Measurements from ENCODE around the gene ADGRD1. TPM values are rescaled to one million over a fixed set of nuclear protein-coding genes. Genes with fewer than 3 reads are reported as not detected.

ADGRD1 gene
- total RNA-seq, 1 donor from 2014 or later, result 46.9 TPM

DNA sequence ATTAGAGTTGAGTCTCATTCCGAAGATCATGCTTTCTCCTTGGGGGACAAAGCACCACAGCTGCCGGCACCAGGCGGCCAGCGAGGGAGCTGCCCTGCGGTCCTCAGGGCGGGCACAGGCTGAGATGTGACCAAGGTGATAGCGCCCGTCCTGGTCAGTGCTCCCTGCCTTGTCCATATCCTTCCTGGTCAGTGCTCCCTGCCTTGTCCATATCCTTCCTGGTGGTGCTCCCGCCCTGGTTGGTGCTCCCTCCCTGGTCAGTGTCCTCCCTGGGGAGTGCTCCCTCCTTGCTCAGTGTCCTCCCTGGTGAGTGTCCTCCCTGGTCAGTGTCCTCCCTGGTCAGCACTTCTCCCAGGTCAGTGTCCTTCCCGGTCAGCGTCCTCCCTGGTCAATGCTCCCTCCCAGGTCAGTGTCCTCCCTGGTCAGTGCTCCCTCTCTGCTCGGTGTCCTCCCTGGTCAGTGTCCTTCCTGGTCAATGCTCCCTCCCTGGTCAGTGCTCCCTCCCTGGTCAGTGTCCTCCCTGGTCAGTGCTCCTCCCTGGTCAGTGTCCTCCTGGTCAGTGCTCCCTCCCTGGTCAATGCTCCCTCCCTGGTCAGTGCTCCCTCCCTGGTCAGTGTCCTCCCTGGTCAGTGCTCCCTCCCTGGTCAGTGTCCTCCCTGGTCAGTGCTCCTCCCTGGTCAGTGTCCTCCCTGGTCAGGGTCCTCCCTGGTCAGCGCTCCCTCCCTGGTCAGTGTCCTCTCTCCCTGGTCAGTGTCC is 92.2 kb downstream of the ADGRD1 start:
- TF ChIP-seq CTCF (IDR thresholded peaks at IDR 0.05), result no peak
- H3K4me3 ChIP-seq, result no peak overlapping the region
- no peaks in the 10 kb centered on the region for H3K4me1 ChIP-seq
- H3K27ac ChIP-seq, result no peak overlapping the region
- intact Hi-C loops (cut with DNase I), result no loop called here
- H3K36me3 ChIP-seq, result no peaks in the 10 kb centered on the region
- H3K9me3 ChIP-seq, result no peaks in the 10 kb centered on the region
- no peaks in the 10 kb centered on the region for H3K27me3 ChIP-seq
- DNase-seq (ENCODE audit: low spot score in 2 of 2), result no peak

DNA sequence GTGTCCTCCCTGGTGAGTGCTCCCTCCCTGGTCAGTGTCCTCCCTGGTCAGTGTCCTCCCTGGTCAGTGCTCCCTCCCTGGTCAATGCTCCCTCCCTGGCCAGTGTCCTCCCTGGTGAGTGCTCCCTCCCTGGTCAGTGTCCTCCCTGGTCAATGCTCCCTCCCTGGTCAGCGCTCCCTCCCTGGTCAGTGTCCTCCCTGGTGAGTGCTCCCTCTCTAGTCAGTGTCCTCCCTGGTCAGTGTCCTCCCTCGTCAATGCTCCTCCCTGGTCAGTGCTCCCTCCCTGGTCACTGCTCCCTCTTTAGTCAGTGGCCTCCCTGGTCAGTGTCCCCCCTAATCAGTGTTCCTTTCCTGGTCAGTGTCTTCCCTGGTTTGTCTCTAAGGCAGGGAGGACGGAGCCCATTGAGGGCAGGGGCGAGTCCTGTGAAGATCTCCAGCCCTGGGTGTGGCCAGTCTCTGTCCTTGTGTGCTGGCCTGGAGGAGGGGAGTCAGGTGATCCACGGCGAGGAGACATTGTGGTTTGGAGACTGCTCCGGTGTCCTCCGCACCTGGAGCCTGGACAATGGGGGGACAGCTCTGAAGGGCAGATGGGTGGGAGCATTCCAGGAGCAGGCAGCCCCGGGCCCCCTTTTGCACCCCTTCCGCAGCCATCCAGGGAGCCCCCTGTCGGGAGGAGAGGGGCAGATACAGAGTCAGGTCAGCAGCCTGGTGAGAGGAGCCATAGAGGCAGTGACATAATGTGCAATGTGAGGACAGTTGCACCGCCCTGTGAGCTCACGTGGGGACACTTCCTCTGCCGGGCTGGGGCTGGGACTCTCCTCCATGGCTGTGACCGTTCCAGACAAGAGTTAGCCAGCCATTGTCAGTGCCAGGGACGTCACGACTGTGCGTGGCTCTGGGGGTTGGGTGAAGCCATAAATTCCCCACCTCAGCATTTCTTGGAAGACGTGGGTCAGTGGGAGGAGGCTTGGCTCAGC is 93.4 kb downstream of the ADGRD1 start:
- Histone ChIP-seq H3K4me3 (no peak overlapping the region), H3K27ac (no peak overlapping the region), H3K4me1 (no peaks in the 10 kb centered on the region), H3K27me3 (no peaks in the 10 kb centered on the region), H3K36me3 (no peaks in the 10 kb centered on the region), H3K9me3 (no peaks in the 10 kb centered on the region)
- no peak for TF ChIP-seq CTCF (IDR thresholded peaks at IDR 0.05)
- intact Hi-C loops (cut with DNase I), result no loop called here
- DNase-seq (ENCODE audit: low spot score in 2 of 2), result no peak

DNA sequence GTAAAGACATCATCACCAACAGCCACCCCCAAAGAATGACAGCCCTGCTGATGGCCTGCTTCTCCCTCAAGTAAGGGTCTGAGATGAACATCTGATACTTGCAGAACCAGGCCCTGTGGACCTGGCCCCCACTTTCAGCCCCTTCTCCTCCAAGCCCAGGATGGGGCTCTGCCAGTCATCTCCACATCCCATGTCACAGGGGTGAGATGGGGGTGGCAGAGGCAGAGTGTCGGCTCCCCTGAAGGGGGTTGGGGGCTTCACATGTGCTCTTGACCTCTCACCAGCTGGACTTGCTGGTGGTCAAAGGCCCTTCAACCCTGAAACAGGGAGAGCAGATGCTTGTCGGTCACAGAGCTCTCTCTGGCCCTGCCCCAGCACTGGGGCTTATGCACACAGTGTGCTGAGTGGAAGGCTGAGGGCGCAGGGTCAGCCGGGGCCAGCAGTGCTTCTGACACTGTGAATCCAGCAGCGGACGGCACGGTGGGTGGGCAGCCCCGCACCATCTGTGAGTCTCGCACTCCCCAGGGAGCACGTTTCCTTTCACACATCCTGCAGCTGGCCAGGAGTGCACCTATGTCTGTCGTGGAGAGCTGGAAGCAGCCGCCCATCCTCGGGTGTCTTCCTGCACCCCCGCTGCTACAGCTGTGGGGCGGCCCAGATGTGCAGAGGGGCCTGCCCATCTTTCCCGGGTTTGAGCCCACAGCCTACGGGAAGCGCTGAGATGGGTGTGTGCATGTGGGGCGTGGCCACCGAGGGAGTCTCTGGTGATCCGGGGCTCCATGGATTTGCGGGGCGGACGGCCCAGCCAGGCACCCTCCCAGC is 94.3 kb downstream of the ADGRD1 start:
- intact Hi-C loops (cut with DNase I), result no loop called here
- no peak overlapping the region for H3K4me3 ChIP-seq
- no peaks in the 10 kb centered on the region for H3K9me3 ChIP-seq
- TF ChIP-seq CTCF (IDR thresholded peaks at IDR 0.05), result no peak
- H3K36me3 ChIP-seq, result no peaks in the 10 kb centered on the region
- no peak for DNase-seq (ENCODE audit: low spot score in 2 of 2)
- no peak overlapping the region for H3K27ac ChIP-seq
- no peaks in the 10 kb centered on the region for H3K4me1 ChIP-seq
- no peaks in the 10 kb centered on the region for H3K27me3 ChIP-seq

DNA sequence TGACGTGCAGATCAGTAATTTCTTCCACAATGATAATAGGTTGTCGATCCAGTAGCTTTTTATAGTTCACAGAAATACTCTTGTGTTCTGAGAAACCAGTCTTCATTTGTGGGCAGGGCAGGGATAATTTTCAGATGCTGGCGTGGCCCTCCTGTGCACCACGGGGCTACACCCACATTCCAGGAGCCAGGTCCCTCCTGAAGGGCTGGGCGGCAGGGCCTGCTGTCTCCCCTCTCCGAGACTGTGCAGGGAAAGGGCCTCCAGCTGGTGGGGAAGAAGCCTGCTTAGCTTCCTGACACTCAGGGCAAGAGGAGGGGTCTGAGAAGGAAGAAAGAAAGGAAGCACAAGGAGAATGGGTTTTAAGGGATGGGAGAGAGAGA is 94.9 kb downstream of the ADGRD1 start:
- Histone ChIP-seq H3K27me3 (no peaks in the 10 kb centered on the region), H3K4me1 (no peaks in the 10 kb centered on the region), H3K9me3 (no peaks in the 10 kb centered on the region), H3K27ac (no peak overlapping the region), H3K36me3 (no peaks in the 10 kb centered on the region), H3K4me3 (no peak overlapping the region)
- no peak for DNase-seq (ENCODE audit: low spot score in 2 of 2)
- no peak for TF ChIP-seq CTCF (IDR thresholded peaks at IDR 0.05)
- intact Hi-C loops (cut with DNase I), result no loop called here

- intact Hi-C loops (cut with DNase I), result no loop called here
- no peaks in the 10 kb centered on the region for H3K9me3 ChIP-seq
- H3K27me3 ChIP-seq, result no peaks in the 10 kb centered on the region
- no peak overlapping the region for H3K27ac ChIP-seq
- H3K4me1 ChIP-seq, result no peaks in the 10 kb centered on the region
- no peak for TF ChIP-seq CTCF (IDR thresholded peaks at IDR 0.05)
- H3K4me3 ChIP-seq, result no peak overlapping the region
- no peaks in the 10 kb centered on the region for H3K36me3 ChIP-seq
- no peak for DNase-seq (ENCODE audit: low spot score in 2 of 2)
Measured at GRCh38 chr12:131049002-131049401, 95.3 kb downstream of the ADGRD1 start.
